H1 (cell line): ENCODE measurements around the gene SPAM1.

ENCODE experiments used
- CTCF ChIP-seq, 3 experiments: IDR thresholded peaks; 1 replicate in 2 of 3; 2 replicates in 1 of 3; pipeline versions ENCODE4 v1.5.1 to v1.6.1; 2011; ENCODE audit warnings: low read length in 3 of 3, mild to moderate bottlenecking in 3 of 3, inconsistent platforms in 2 of 3, low read depth in 1 of 3, moderate library complexity in 1 of 3; ENCODE audit not compliant: insufficient read depth in 1 of 3; ENCODE audit errors: control extremely low read depth in 1 of 3
- EZH2 ChIP-seq: fragments of 200-600 bp; sonication (generic); IDR thresholded peaks from 2 replicates; pipeline ENCODE4 v1.7.1; 2012; ENCODE audit warnings: low read depth, mild to moderate bottlenecking, moderate library complexity, low read length, inconsistent platforms; ENCODE audit not compliant: severe bottlenecking
- KDM1A ChIP-seq: fragments of 200-600, 300-600 bp; sonication (generic); IDR thresholded peaks from 2 replicates; pipeline ENCODE4 v1.7.1; 2016; ENCODE audit warnings: mild to moderate bottlenecking, low read length, borderline replicate concordance
- POLR2A ChIP-seq, 2 experiments: IDR thresholded peaks; 1 replicate in 1 of 2; 2 replicates in 1 of 2; pipeline ENCODE4 v1.6.1; 2011; ENCODE audit warnings: low read depth in 2 of 2, low read length in 2 of 2, mild to moderate bottlenecking in 2 of 2; ENCODE audit errors: control extremely low read depth in 1 of 2
- POLR2AphosphoS5 ChIP-seq: IDR thresholded peaks from 2 replicates; pipeline ENCODE4 v1.6.1; 2011; ENCODE audit warnings: low read depth, low read length
- SP1 ChIP-seq: IDR thresholded peaks from 2 replicates; pipeline ENCODE4 v1.6.1; 2011; ENCODE audit warnings: low read depth, low read length

DNA sequence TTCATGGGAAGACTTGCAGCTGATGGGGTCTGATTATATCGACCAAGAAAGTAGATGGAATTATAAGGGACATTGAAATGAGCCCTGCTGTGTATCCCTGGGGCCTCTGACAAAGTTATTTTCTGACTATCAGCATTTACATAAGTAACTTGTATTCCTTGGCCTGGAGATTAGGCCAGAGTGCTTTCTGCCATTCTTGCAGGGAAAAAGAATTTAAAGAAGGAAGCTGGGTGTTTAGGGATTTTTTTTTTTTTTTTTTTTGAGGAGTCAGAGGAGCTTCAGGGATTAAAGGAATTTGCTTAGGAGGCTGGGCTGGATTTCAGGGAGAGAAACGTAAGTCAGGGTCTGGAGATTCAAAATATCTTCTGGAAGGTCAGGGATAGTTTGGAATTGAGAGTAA, 4.6 kb downstream of the SPAM1 start:
- no peak for TF ChIP-seq SP1
- no peak for TF ChIP-seq POLR2AphosphoS5
- no peak for TF ChIP-seq CTCF (IDR thresholded peaks at IDR 0.05; ENCODE audit: control extremely low read depth in 1 of 3, insufficient read depth in 1 of 3, low read depth in 1 of 3, low read length in 3 of 3)
- no peak for TF ChIP-seq EZH2
- TF ChIP-seq KDM1A, result no peak
- no peak for TF ChIP-seq POLR2A (IDR thresholded peaks at IDR 0.05; ENCODE audit: control extremely low read depth in 1 of 2, low read depth in 2 of 2, low read length in 2 of 2)
